Stimulated activated CD4-positive, alpha-beta T cell treated with anti-CD3 and anti-CD28 coated beads, TNF-alpha, amount 100 ng/mL, for 4 hours (primary cell): ENCODE data around the gene SPDYA.
A peak's percentile ranks its signal among the peaks of the same experiment; 100 is the strongest.
"Not testable (repeated sequence)": the region's sequence is repeated elsewhere in the genome, so short reads cannot be mapped to it uniquely, and the experiment has no call there.

Experiments used
- DNase-seq, 3 experiments: peaks; one replicate each; pipeline ENCODE4 v3.0.0-alpha.2; 2020; ENCODE audit warnings: low read depth in 3 of 3

The SPDYA gene

DNA sequence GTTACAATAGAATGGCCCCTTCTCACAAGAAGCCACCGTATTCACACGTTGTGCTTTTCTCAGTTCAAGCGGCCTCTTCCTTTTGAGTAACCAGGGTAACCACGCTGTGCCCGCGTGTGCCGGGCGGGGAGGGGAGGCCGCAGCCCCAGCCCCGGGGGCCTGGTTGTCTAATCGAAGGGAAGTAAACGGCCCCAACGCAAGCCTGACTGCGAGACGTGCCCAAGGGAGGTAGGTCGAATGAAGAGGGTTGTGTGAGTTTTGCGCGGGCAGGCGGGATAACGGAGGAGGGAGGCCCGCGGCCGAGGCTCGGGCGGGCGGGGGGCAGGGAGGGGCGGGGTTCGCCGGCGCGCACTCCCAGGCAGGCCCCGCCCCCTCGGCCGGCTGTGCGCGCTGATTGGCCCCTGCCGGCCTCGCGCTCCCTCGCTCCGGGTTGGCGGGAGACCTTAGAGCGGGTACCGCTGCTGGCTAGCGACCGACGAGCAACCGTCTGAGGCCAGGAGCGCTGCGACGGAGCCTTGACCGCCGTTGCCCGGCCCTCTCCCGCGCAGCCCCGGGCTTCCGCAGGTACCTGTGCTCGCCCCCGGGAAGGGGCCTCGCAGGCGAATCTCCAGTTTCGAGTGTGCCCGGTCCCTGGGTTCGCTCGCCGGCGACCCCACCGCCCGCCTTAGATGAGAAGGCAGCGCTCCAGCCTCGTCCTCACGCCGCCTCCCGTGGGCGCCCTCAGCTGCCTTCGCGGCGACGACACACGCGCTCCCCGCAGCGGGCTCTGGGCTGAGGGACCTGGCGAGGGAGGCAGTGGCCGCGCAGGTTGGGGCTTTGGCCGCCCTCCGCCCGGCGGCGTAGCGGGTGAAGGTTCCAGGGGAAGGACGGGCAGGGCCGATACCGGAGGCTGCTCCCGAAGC lies at the start of gene SPDYA:
TSS of gene SPDYA (plus strand) at position 451 of the 902 bp plus-strand sequence. CDS start 5,181 bp downstream, outside the sequence.
- DNase-seq, result peak; percentile 66 to 70 (median 69)

DNA sequence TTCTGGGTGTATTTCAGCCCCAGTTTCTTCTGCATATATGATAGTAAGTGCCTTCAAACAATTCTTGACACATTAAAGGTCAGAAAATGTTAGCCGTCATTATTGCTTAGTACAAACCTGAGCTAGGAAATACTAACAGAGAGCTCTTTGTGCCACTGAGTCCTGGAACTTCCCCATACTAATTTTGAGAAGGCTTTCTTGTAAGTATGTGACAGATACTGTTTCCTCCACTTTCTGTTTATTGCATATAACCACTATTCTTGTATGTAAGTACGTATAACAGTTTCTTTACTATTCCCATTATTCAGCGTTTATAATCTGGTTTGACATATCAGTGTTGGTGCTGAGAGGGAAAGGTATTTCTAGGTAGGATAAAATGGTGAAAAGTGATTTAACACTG lies 49.2 kb upstream of the SPDYA start:
- no peak for DNase-seq

DNA sequence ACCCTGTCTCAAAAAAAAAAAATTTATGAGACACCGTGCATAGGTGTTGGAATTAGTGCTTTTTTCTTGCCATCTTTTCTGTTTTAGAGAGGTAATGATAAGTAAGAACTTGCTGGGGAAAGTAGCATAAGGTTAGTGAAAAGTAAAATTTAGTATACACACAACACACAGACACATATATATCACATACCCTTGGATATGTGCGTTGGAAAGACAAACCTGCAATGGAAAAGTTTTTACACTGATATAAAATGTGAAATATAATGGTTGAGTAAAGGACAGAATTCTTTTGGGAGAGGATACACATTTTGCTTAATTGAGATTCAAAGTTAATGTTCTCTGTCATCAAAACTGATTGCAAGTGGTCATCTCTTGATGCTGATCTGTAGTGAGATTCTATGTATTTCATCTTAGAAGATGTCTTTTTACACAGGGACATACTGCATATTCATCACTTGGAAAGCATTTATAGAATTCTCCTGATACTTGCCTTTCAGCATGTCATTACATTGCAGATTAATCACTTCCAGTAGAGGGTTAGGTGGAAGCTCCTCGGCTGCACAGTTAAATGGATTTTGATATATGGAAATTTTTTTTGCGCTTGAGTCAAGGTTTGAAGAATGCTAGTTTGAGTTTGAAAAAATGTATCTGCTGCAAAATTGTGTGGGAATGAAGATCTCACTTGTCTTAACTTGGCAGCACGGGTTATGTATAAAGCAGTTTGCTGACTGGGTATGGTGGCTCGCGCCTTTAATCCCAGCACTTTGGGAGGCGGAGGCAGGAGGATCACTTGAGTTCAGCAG lies 45.5 kb upstream of the SPDYA start:
- no peak for DNase-seq

DNA sequence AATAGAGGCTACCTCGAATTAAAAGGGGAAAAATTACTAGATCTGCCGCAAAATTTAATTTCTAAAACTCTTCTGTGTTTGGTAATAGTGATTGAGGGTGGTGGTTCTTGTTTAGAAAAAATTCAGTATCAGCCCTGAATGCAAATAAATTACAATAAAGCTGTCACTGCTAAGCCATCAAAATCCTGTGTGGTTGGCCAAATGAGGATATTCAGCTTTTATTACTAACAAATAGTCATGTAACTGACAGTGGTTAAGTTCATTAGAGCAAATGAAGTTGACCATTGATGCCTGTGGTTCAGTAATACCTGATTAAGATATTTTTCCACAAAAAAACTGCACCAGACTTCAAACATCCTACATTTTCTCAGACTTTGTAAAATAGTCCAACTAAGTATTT lies 44.6 kb upstream of the SPDYA start:
- DNase-seq, result no peak

DNA sequence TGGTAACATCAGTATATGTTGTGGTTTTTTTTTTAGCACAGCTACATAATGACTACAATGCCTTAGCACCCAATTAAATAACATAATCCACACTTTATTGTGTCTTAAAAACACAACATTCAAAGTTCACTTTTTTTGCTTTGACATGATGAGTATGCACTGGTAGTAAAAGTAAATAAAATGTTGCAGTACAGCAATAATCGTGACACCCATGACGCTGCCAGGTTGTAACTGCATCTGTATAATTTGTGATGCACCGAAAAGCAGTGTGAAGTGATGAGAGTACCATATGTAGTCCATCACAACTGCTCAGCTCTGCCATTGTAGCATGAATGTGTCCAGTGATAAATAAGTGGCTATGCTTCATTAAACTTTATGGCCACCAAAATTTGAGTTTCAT lies 43.3 kb upstream of the SPDYA start:
- no peak for DNase-seq

DNA sequence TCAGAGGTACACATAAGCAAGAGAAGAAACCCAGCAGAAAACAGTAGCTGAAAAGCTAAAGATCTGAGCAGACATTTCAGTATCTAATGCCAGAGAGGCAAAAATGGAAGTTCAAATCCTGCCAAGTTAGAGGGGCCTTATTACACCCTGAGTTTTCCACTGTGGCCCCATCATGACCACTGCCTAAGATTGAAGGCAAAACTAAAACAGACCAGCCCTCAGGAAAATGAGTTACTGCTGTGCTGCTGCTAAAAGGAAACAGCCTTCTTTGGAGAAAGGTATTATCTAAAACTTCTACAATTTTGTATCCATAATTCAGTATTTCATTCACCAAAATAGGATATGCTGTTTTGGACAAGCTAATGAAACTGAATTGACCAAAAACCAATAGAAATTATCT lies 42.2 kb upstream of the SPDYA start:
- DNase-seq, result no peak

DNA sequence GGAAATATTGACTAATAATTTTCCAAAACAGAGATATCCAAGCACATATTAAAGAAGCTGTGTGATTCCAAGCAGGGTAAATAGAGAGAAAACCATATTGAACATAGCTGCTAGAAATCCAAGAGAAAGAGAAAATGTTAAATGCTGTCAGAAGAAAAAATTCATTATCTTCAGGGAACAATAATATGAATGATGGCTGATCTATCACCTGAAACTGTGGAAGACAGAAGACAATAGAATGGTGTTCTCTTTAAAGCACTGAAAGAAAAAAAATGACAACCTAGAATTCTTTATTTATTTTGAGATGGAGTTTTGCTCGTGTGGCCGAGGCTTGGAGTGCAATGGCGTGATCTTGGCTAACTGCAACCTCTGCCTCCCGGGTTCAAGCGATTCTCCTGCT lies 41.7 kb upstream of the SPDYA start:
- DNase-seq, result no peak

DNA sequence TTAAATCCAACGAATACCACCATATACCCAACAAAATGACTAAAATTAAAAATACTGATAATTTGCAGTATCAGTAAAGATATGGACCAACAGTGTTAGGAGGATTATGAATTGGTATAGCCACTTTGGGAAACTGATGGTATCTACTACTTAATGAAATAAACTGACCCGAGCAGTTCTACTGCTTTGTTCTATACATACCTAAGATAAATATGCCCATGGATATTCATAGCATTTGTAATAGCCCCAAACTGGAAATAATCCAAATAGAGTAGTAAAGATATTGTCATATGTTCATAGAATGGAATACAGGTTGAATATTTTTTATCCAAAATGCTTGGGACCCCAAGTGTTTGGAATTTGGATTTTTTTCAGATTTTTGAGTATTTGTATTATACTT lies 38.3 kb upstream of the SPDYA start:
- no peak for DNase-seq

DNA sequence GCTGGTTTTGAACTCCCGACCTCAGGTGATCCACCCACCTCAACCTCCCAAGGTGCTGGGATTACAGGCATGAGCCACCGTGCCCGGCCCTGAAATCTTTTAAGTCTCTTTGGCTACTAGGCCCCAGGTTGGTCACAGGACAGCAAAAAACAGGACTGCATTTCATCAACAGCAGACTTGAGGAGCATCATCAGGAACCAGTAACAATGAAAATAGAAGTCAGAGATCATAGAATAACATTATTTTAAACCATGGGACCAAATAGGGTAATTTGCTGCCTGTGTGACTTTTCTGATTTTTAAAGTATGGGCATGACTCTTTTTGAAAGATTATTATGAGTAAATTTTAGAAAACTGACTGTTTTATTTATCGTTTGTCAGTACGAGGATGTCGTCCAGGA lies 34.2 kb upstream of the SPDYA start:
- no peak for DNase-seq

DNA sequence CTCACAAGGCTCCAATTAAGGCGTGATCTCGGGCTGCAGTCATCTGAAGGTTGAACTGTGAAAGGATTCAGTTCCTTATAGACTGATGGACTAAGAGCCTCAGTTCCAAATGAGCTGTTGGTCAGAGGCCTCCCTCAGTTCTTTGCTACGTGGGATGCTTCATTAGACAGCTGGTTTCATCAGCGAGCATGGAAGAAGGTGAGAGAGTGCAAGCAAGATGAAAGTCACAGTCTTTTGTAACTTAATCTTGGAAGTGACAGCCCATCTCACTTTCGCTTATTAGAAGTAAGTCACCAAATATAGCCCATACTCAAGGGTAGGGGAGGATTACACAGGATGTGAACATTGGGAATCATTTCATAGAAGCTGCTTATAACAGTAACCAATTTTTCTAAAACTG lies 32.2 kb upstream of the SPDYA start:
- DNase-seq, result no peak

DNA sequence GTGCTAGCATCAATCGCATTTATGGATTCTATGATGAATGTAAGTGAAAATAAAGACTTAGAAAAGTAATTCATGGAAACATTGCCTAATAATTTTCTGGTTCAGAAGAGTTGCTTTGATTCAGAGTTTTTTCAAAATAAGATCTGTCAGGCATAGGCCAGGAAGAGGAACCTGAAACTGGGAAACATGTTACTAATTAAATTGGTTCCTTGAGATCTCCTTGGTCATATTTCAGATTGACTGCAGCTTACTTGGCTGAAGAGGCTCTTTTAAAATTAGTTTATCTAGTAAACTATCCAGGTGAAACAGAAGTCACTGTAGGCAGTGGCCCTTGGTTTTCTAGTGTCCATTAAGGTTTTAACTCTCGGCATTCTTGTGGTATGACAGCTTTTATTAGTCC lies 31.6 kb upstream of the SPDYA start:
- no peak for DNase-seq

DNA sequence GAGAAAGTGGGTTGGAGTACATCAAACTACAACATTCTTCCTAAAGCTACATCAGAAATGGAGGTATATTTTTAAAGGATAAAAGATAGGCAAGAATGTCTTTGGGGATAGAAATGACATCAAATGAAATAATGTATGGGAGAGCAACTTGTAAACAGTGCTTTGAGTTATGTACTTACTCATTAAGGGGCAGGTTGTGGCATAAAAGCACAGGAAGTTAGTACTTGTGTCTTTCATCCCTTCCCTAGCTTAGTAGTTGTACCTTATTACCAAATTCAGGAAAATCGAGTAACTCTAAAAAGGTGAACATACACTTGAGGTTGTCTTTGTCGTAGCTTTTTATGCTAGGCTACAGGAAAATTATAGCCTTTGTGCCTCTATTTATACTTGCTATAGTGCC lies 30.1 kb upstream of the SPDYA start:
- no peak for DNase-seq

DNA sequence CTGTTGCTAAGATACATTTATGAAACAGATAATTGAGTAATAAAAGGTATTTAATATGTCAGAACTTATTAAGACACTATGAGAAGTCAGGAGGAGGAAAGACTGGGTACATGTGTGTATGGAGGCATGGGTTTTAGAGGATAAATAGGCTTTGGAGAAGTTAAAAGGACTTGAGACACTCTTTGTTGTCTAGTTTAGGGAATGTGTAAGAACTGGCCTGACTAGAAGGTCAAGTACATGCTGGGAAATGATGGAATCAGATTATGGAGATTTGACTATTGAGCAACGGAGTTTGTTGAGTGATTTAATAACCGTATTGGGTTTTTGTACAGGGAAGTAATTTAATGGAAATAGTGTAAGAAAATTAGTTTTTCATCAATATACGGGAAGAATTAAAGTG lies 28.2 kb upstream of the SPDYA start:
- DNase-seq, result no peak

DNA sequence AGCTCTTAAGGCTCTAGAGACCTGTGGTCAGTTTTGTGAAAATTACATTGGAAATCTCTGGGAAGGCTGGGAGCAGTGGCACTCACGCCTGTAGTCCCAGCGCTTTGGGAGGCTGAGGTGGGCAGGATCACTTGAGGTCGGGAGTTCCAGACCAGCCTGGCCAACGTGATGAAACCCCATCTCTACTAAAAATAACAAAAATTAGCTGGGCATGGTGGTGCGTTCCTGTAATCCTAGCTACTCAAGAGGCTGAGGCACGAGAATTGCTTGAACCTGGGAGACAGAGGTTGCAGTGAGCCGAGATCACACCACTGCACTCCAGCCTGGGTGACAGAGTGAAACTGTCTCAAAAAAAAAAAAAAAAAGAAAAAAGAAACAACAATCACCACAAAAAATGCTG lies 26.1 kb upstream of the SPDYA start:
- DNase-seq, result not testable (repeated sequence)

DNA sequence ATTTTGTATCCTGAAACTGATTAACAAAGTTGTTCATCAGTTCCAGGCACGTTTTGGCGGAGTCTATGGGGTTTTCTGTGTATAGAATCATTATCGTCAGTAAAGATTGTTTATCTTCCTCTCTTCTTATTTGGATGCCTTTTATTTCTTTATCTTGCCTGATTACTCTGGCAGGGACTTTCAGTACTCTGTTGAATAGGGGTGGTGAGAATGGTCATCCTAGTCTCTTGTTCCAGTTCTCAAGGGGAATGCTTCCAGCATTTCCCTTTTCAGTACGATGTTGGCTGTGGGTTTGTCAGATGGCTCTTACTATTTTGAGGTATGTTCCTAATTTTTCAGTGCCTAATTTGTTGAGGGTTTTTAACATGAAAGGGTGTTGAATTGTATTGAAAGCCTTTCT lies 14.0 kb upstream of the SPDYA start:
- DNase-seq, result no peak

DNA sequence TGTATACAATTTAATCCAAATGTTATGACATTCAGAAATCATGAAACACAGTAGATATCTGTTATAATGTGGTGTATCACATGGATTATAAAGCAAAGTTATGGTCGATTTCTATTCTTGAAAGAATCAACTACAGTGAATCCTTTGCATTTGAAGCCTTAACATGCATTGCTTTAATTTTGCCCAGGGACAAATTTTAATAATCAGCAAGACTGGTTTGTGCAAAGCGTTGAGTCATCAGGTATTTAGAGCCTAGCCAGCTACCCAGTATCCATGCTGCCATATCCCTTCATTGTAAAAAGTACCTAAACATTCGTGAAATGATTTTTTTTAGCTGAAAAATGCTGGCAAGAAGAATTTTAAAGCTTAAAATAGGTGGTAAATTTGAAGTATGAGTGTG lies 8.9 kb upstream of the SPDYA start:
- DNase-seq, result no peak

DNA sequence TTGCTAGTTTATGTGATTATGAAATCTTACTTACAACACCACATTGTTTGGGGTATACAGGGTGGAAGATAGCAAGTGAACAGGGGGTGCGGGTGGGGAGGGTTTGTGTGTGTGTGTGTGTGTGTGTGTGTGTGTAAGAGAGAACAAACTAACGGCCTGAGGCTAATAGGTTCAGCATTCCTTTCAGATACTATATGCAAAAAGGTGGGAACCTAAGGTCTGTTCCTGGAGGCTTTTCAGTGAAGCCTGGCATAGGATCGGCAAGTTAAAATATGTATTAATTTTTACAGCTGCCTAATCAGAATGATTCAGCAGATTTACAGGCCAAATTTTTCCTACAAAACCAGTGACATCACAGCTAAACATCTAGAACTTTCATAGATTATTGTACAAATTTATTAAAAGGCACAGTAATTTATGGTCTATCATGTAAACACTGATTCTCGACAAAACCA lies 7.6 kb upstream of the SPDYA start:
- DNase-seq, result no peak

DNA sequence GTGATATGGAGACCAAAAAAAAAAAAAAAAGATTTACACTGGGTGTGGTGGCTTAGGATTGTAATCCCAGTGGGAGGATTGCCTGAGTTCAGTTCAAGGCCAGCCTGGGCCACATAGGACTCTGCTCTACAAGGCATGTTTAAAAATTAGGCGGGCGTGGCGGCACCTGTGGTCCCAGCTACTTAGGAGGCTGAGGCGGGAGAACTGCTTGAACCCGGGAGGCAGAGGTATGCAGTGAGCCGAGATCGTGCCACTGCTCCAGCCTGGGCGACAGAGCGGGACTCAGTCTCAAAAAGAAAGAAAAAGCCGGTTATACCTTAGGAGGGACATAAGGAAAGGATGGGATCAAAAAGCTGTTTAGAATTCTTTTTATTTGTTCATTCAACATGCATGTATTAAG lies 707 bp upstream of the SPDYA start:
- DNase-seq, result peak in 1 of 3 experiments; percentile 2

DNA sequence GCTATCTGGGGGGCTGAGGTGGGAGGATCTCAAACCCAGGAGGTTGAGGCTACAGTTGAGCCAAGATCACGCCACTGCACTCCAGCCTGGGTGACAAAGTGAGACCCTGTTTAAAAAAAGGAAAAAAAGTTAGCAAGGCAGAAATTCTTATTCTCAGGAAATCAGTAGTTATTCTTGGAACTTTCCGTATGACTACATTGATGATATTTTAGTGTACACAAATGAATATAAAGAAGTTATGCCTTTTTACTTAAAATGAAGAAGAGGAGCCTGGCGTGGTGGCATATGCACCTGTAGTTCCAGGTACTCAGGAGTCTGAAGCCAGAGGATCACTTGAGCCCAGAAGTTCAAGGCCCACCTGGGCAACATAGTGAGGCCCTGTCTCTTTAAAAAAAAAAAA lies 7.4 kb downstream of the SPDYA start:
- no peak for DNase-seq

DNA sequence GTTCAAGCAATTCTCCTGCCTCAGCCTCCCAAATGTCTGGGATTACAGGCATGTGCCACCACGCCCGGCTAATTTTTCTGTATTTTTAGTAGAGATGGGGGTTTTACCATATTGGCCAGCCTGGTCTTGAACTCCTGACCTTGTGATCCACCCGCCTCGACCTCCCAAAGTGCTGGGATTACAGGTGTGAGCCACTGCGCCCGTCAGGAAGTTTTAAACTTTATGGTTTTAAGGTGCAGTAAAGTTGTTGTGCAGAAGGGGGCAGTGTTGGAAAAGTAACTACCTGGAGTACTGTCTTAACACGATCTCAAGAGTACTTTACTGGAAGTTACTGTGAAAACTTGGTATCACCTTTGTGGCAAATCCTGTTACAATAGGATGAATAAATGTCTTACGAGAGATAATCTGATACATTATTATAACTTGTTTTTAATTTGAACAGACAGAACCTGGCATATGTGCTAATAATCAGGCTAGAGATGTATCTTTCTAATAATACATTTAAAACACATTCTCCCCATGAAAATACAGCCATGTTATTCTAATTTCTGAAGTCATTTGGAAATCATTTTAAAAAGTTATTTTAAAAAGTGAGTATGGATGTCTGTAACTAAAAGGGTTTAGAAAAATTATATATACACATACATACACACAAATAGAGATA lies 10.8 kb downstream of the SPDYA start:
- peak in 2 of 3 experiments; percentile 18 to 50 for DNase-seq

DNA sequence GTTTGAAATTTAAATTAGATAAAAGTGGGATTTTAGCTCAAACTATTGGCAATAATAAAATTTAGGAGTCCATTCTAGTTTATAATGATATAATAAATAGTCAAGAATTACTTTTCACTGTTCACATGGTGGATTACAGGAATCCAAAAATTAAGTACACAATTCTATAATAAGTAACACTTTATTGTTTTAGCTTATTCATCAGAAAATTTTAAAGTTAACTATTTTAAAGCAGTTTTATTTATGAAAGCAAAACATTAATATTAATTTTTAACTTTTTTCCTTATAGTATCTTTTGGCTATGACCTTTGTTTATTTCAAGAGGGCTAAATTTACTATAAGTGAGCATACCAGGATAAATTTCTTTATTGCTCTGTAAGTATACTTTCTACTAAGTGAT lies 11.4 kb downstream of the SPDYA start:
- no peak for DNase-seq

DNA sequence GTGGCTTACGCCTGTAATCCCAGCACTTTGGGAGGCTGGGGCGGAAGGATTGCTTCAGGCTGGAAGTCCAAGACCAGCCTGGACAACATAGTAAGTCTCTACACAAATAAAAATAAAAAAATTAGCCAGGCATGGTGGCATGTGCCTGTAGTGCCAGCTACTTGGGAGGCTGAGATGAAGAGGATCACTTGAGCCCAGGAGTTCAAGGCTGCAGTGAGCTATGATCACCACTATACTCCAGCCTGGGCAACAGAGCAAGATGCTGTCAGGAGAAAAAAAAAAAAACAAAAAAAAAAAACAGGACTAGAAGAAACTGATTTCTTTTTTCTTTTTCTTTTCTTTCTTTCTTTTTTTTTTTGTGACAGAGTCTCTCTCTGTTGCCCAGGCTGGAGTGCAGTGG lies 13.6 kb downstream of the SPDYA start:
- no peak for DNase-seq
